Ectodermal cell (in vitro differentiated cells): ENCODE measurements around the gene THG1L.
A peak's percentile ranks its signal among the peaks of the same experiment; 100 is the strongest.
"Not testable (repeated sequence)": the region's sequence is repeated elsewhere in the genome, so short reads cannot be mapped to it uniquely, and the experiment has no call there.

Experiments used
- H3K27ac ChIP-seq: 2 replicates; pipeline ENCODE4 v1.7.0; 2013; ENCODE audit warnings: mild to moderate bottlenecking, low read depth, low read length; ENCODE audit not compliant: insufficient read depth, poor library complexity, severe bottlenecking
- H3K27me3 ChIP-seq: 2 replicates; pipeline ENCODE4 v1.7.0; 2013; ENCODE audit warnings: mild to moderate bottlenecking, low read length; ENCODE audit not compliant: insufficient read depth, control insufficient read depth, poor library complexity, severe bottlenecking
- H3K36me3 ChIP-seq: one replicate; pipeline ENCODE4 v1.7.0; 2013; ENCODE audit warnings: low read length; ENCODE audit not compliant: control insufficient read depth, insufficient read depth
- H3K4me1 ChIP-seq: one replicate; pipeline ENCODE4 v1.7.0; 2013; ENCODE audit warnings: low read length; ENCODE audit not compliant: control insufficient read depth, insufficient read depth
- H3K4me3 ChIP-seq: 2 replicates; pipeline ENCODE4 v1.7.0; 2013; ENCODE audit warnings: low read depth, low read length, control low read depth; ENCODE audit not compliant: insufficient read depth
- H3K9me3 ChIP-seq: 2 replicates; pipeline ENCODE4 v1.7.0; 2013; ENCODE audit warnings: mild to moderate bottlenecking, low read length, moderate library complexity; ENCODE audit not compliant: control insufficient read depth
- WGBS, 2 experiments: methylation state at CpG; one replicate each; pipeline ENCODE4 v1.1.7; 2013; ENCODE audit warnings: missing lambda C conversion rate in 2 of 2; 5-methylcytosine and 5-hydroxymethylcytosine counted together

The THG1L gene

GRCh38 chr5:157726607-157727006 lies 4.6 kb upstream of the THG1L start:
- not testable (repeated sequence) for H3K27me3 ChIP-seq, H3K9me3 ChIP-seq
- 88 to 100% methylated on average over 1 to 2 of the region's 2 CpGs for WGBS, 2 experiments

GRCh38 chr5:157727858-157728257 lies 3.4 kb upstream of the THG1L start:
- H3K4me3 ChIP-seq, H3K9me3 ChIP-seq, H3K36me3 ChIP-seq, H3K4me1 ChIP-seq, H3K27ac ChIP-seq, H3K27me3 ChIP-seq: not testable (repeated sequence)
- WGBS, 2 experiments = 71 to 90% methylated on average over 1 of the region's 1 CpG

More at GRCh38 chr5:157726607-157727006, 4.6 kb upstream of the THG1L start:
- not testable (repeated sequence) for H3K4me1 ChIP-seq, H3K4me3 ChIP-seq, H3K27ac ChIP-seq, H3K36me3 ChIP-seq

GRCh38 chr5:157729858-157730257 lies 1.4 kb upstream of the THG1L start:
- Histone ChIP-seq H3K4me3 (no peak overlapping the region), H3K4me1 (no peaks in the 10 kb centered on the region), H3K27ac (no peak overlapping the region), H3K36me3 (peaks cover 5% of the 10 kb centered on the region), H3K9me3 (no peaks in the 10 kb centered on the region), H3K27me3 (no peaks in the 10 kb centered on the region)

GRCh38 chr5:157730900-157731271 lies 334 bp upstream of the THG1L start:
- Histone ChIP-seq H3K4me1 (no peaks in the 10 kb centered on the region), H3K27ac (no peak overlapping the region), H3K9me3 (no peaks in the 10 kb centered on the region), H3K27me3 (no peaks in the 10 kb centered on the region), H3K36me3 (peaks cover 10% of the 10 kb centered on the region), H3K4me3 (peak overlapping the region; percentile 74)
- WGBS, 2 experiments = 5 to 7% methylated on average over 4 of the region's 5 CpGs

GRCh38 chr5:157732130-157732514 lies 902 bp downstream of the THG1L start:
- peaks cover 12% of the 10 kb centered on the region for H3K36me3 ChIP-seq

GRCh38 chr5:157732596-157733262 lies 1.5 kb downstream of the THG1L start:
- H3K9me3 ChIP-seq = no peaks in the 10 kb centered on the region
- H3K27me3 ChIP-seq = no peaks in the 10 kb centered on the region
- no peak overlapping the region for H3K27ac ChIP-seq
- no peak overlapping the region for H3K4me3 ChIP-seq
- no peaks in the 10 kb centered on the region for H3K4me1 ChIP-seq
- peaks cover 17% of the 10 kb centered on the region for H3K36me3 ChIP-seq
- 93 to 95% methylated on average over 7 to 8 of the region's 8 CpGs for WGBS, 2 experiments

More at GRCh38 chr5:157732130-157732514, 902 bp downstream of the THG1L start:
- Histone ChIP-seq H3K27me3 (no peaks in the 10 kb centered on the region), H3K9me3 (no peaks in the 10 kb centered on the region), H3K4me3 (peak overlapping the region; percentile 74), H3K4me1 (no peaks in the 10 kb centered on the region), H3K27ac (no peak overlapping the region)
- 95% methylated on average over 4 to 5 of the region's 5 CpGs for WGBS, 2 experiments

- Histone ChIP-seq H3K27me3 (no peaks in the 10 kb centered on the region), H3K27ac (no peak overlapping the region), H3K4me1 (no peaks in the 10 kb centered on the region), H3K4me3 (no peak overlapping the region), H3K9me3 (no peaks in the 10 kb centered on the region), H3K36me3 (peaks cover 25% of the 10 kb centered on the region)
- WGBS, 2 experiments = 93 to 96% methylated on average over 7 of the region's 7 CpGs
Observed at GRCh38 chr5:157734436-157734835, 3.2 kb downstream of the THG1L start.

- H3K4me3 ChIP-seq = no peak overlapping the region
- no peaks in the 10 kb centered on the region for H3K9me3 ChIP-seq
- H3K27ac ChIP-seq = no peak overlapping the region
- H3K27me3 ChIP-seq = no peaks in the 10 kb centered on the region
- peaks cover 25% of the 10 kb centered on the region for H3K36me3 ChIP-seq
- H3K4me1 ChIP-seq = no peaks in the 10 kb centered on the region
- 94 to 95% methylated on average over 6 of the region's 6 CpGs for WGBS, 2 experiments
Observed at GRCh38 chr5:157735991-157736390, 4.8 kb downstream of the THG1L start.

- Histone ChIP-seq H3K4me1 (peaks cover 2% of the 10 kb centered on the region), H3K27me3 (peaks cover 7% of the 10 kb centered on the region), H3K36me3 (peaks cover 20% of the 10 kb centered on the region), H3K9me3 (no peaks in the 10 kb centered on the region), H3K27ac (no peak overlapping the region), H3K4me3 (no peak overlapping the region)
- WGBS, 2 experiments = 92% methylated on average over 11 to 12 of the region's 12 CpGs
Observed at GRCh38 chr5:157739388-157740228, 8.4 kb downstream of the THG1L start.

- H3K9me3 ChIP-seq = no peaks in the 10 kb centered on the region
- H3K27me3 ChIP-seq = peaks cover 12% of the 10 kb centered on the region
- no peak overlapping the region for H3K4me3 ChIP-seq
- peaks cover 7% of the 10 kb centered on the region for H3K4me1 ChIP-seq
- WGBS, 2 experiments = 61 to 71% methylated on average over 3 of the region's 3 CpGs
- H3K36me3 ChIP-seq = peaks cover 20% of the 10 kb centered on the region
- no peak overlapping the region for H3K27ac ChIP-seq
Observed at GRCh38 chr5:157740229-157740610, 9.0 kb downstream of the THG1L start.
